Kidney (tissue), 22 donors: ENCODE results near the gene FEV. TPM values are rescaled to one million over a fixed set of nuclear protein-coding genes. Genes with fewer than 3 reads are reported as not detected.

Experiments
- DNase-seq, 5 donors: peaks; one replicate each; pipeline ENCODE4 v3.0.0-alpha.2; 2013 to 2020
- FAIRE-seq: peaks from 2 replicates; lab custom pipeline; 2012; peaks lifted over from hg19 to GRCh38; lab: Jason Lieb, UNC
- H3K27ac ChIP-seq, 2 donors: one replicate each; pipeline ENCODE4 v1.7.0; 2013; ENCODE audit warnings: low read depth in 2 of 2, low read length in 2 of 2, inconsistent platforms in 1 of 2
- H3K27me3 ChIP-seq: one replicate; pipeline ENCODE4 v1.7.1; 2013; ENCODE audit warnings: low read length, inconsistent platforms; ENCODE audit not compliant: control insufficient read depth, insufficient read depth
- H3K36me3 ChIP-seq, 3 donors: one replicate each; pipeline versions ENCODE4 v1.7.0 to v1.7.1; 2013; ENCODE audit warnings: low read length in 3 of 3, control low read depth in 1 of 3, inconsistent platforms in 1 of 3; ENCODE audit not compliant: insufficient read depth in 3 of 3, control insufficient read depth in 2 of 3
- H3K4me1 ChIP-seq, 3 donors: one replicate each; pipeline versions ENCODE4 v1.7.0 to v1.7.1; 2013; ENCODE audit warnings: low read length in 3 of 3, inconsistent platforms in 1 of 3, low read depth in 1 of 3; ENCODE audit not compliant: control insufficient read depth in 2 of 3, insufficient read depth in 2 of 3
- H3K4me3 ChIP-seq, 3 donors: one replicate each; pipeline versions ENCODE4 v1.7.0 to v1.8.1; 2013; ENCODE audit warnings: low read length in 3 of 3, control low read depth in 1 of 3, inconsistent platforms in 1 of 3
- H3K9ac ChIP-seq, 3 donors: one replicate each; pipeline versions ENCODE4 v1.7.0 to v1.7.1; 2013; ENCODE audit warnings: low read length in 3 of 3, control low read depth in 1 of 3, inconsistent platforms in 1 of 3
- H3K9me3 ChIP-seq, 3 donors: one replicate each; pipeline versions ENCODE4 v1.7.0 to v1.7.1; 2013; ENCODE audit warnings: low read length in 3 of 3, control low read depth in 1 of 3, inconsistent platforms in 1 of 3; ENCODE audit not compliant: control insufficient read depth in 2 of 3, insufficient read depth in 1 of 3
- intact Hi-C: fragments of 100-400 bp; cut with DNase I; formaldehyde crosslinking; loops from one replicate; pipeline ENCODE4 v1.11.1; 2022
- long read RNA-seq, 10 donors: library from polyadenylated mRNA in 1 of 10; unstranded in 1 of 10; transcript quantifications; one replicate each; pipeline ENCODE4 v2.0.0 and lab custom pipeline, GENCODE V29; 2021 to 2026
- polyA plus RNA-seq: library from polyadenylated mRNA; stranded (reverse); fragments of 350-450 nt; fragmentation: Illumina TruSeq; extraction: RNeasy Lipid Tissue Mini Kit (QIAGEN cat#74804); gene quantifications from one replicate; pipeline ENCODE4 v1.2.3, GENCODE V29; 2014; ENCODE audit warnings: low read depth, low replicate concordance; ENCODE audit not compliant: insufficient read depth
- total RNA-seq: library from RNA; stranded (reverse); fragmentation: NEBNext Ultra II Directional; extraction: Animal tissue kit (Norgen Biotek cat#: 25700); gene quantifications from one replicate; pipeline ENCODE4 v1.2.1, GENCODE V29; 2021
- TF ChIP-seq, protein P1 (sequence below): IDR thresholded peaks from 3 replicates; pipeline ENCODE4 v1.5.1; 2012; ENCODE audit warnings: mild to moderate bottlenecking, moderate library complexity, borderline replicate concordance; ENCODE audit not compliant: insufficient read depth; ENCODE audit errors: extremely low read depth
- donor health status: control.
- donor health status: control.
- donor health status: control.
- donor health status: control.
- donor health status: control.
- donor health status: DM: yes; HTN: yes; CAD: no.
- donor health status: Normal renal cell carcinoma (clear cell type).

The FEV gene
- total RNA-seq (not detected), polyA plus RNA-seq (not detected)
- long read RNA-seq, donor 1, result 0 reads
- long read RNA-seq, donor 2, result 0 reads
- long read RNA-seq, donor 3, result 0 reads
- long read RNA-seq, donor 4, result 0 reads
- long read RNA-seq, donor 5, result 0 reads
- long read RNA-seq, donor 6, result 0 reads
- long read RNA-seq, donor 7, result 0 reads
- long read RNA-seq, donor 8, result 0 reads
- long read RNA-seq, donor 9, result 0 reads
- long read RNA-seq, donor 10, result 0 reads

DNA sequence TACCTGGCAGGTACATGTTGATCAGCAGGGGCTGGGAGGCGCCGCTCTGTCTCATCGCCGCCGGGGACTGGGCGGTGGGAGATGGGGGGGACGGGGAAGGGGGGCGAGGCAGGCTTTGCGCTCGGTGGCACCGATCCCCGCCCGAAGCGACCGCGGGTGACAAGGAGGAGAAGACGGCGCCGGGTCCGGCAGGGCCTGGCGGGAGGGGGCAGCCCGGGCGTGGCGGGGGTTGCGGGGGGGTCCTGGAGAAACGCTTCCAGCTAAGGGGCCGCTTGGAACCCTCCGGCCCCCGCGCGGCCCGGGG lies at the start of gene FEV:
Gene FEV, minus strand, starts transcription at position 164 of the 304 bp plus-strand sequence. Its CDS starts 109 bp downstream, at position 55.
- Histone ChIP-seq H3K9ac (no peak within 1 kb of the TSS), H3K9me3 (no peaks in the 10 kb centered on the region), H3K27me3 (peaks cover 65% of the 10 kb centered on the region), H3K4me3 (no peak within 1 kb of the TSS), H3K27ac (no peak within 1 kb of the TSS), H3K36me3 (no peaks in the 10 kb centered on the region), H3K4me1 (peaks cover 0 to 13% (median 4%) of the 10 kb centered on the region in 3 donors)
- TF ChIP-seq, protein P1, sequence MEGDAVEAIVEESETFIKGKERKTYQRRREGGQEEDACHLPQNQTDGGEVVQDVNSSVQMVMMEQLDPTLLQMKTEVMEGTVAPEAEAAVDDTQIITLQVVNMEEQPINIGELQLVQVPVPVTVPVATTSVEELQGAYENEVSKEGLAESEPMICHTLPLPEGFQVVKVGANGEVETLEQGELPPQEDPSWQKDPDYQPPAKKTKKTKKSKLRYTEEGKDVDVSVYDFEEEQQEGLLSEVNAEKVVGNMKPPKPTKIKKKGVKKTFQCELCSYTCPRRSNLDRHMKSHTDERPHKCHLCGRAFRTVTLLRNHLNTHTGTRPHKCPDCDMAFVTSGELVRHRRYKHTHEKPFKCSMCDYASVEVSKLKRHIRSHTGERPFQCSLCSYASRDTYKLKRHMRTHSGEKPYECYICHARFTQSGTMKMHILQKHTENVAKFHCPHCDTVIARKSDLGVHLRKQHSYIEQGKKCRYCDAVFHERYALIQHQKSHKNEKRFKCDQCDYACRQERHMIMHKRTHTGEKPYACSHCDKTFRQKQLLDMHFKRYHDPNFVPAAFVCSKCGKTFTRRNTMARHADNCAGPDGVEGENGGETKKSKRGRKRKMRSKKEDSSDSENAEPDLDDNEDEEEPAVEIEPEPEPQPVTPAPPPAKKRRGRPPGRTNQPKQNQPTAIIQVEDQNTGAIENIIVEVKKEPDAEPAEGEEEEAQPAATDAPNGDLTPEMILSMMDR, result no peak
- DNase-seq (no peak), FAIRE-seq (no peak)
- intact Hi-C loops, result no loop called here

DNA sequence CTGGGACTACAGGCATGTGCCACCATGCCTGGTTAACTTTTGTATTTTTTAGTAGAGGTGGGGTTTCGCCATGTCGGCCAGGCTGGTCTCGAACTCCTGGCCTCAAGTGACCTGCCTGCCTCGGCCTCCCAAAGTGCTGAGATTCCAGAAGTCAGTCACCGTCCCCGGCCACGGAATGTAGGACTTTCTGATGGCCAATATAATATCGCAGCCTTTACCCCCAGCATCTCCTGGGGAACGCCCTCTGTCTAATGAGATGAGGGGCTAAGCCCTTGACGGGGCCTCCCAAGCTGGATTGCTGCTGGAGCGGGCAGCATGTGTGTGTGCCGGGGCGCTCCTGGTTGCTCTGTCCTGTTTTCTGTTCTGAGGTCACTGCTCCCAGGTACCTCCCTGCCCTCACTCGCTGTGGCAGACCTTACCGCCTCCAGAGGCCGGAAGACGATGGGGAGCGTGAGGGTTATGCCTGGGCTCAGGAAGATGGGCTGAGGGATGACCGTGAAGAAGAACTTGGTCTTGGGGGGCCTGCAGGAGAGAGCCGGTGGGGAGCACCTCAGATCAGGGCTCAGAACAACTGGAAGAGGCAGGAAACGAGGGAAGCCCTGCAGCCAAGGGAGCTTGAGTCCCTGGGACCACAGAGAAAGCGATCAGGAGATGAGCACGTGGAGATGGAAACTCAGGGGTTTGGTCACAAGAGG lies 47.2 kb upstream of the FEV start:
- Histone ChIP-seq H3K4me1 (no peaks in the 10 kb centered on the region), H3K36me3 (no peaks in the 10 kb centered on the region), H3K27me3 (no peaks in the 10 kb centered on the region), H3K4me3 (no peak overlapping the region), H3K27ac (no peak overlapping the region), H3K9me3 (no peaks in the 10 kb centered on the region), H3K9ac (no peak overlapping the region)
- intact Hi-C loops, result no loop called here
- peak in 1 of 5 donors; percentile 54 for DNase-seq
- no peak for FAIRE-seq
- TF ChIP-seq, protein P1, result no peak

DNA sequence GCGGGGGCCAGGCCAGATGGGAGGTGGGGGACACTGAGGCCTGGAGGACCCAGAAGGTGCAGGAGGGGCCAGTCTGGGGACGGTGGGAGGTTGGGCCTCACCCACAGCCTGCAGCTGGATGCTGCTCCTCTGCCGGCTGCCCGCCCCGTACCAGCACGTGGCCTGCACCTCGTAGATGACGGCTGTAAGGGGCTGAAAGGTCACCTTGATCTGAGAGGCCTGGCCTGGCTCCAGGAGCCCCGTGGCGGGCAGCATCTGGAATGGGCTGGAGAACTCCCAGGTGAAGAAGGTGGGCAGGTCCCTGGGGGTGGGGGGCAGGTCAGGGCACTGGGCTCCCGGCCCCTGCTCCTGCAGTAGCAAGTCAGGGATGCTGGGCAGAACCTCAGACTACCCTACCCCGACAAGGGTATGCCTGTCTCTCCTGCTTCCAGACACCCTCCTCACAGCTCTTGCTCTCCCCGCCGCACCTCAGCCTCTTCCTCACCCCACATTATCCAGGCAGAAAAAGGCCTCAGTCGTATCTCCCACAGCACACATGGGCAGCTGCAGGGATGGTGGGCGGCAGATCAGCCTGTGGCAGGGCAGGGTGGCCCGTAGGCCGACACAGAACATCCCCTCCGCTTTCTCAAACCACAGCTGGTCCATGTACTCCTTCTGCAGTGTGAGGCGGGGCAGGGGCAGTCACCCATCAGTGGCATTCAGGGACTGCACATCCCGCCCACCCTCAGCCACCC lies 46.2 kb upstream of the FEV start:
- H3K4me3 ChIP-seq, result no peak overlapping the region
- H3K27me3 ChIP-seq, result no peaks in the 10 kb centered on the region
- DNase-seq (peak in 1 of 5 donors; percentile 69), FAIRE-seq (no peak)
- H3K36me3 ChIP-seq, result no peaks in the 10 kb centered on the region
- no peak overlapping the region for H3K27ac ChIP-seq
- H3K9ac ChIP-seq, result no peak overlapping the region
- TF ChIP-seq, protein P1, result no peak
- H3K4me1 ChIP-seq, result no peaks in the 10 kb centered on the region
- no peaks in the 10 kb centered on the region for H3K9me3 ChIP-seq
- intact Hi-C loops, result no loop called here
